Esophagus squamous epithelium (tissue), 4 donors: ENCODE measurements around the gene ST3GAL5.

Experiments used
- CTCF ChIP-seq, 6 experiments: fragments of 450-650 bp in 4 of 6; fragments of 200-600 bp in 2 of 6; sonication (generic) in 2 of 6; IDR thresholded peaks; one replicate each; pipeline ENCODE4 v1.5.1; 2016 to 2019; ENCODE audit warnings: antibody characterized with exemption in 6 of 6, mild to moderate bottlenecking in 4 of 6, moderate library complexity in 4 of 6
- POLR2A ChIP-seq, 4 donors: fragments of 450-650 bp; IDR thresholded peaks; one replicate each; pipeline ENCODE4 v1.6.1; 2017; ENCODE audit warnings: antibody characterized with exemption in 4 of 4, mild to moderate bottlenecking in 4 of 4, moderate library complexity in 3 of 4

- no peak for TF ChIP-seq CTCF (IDR thresholded peaks at IDR 0.05)
- TF ChIP-seq POLR2A (IDR thresholded peaks at IDR 0.05): no peak
These were observed 35.2 kb downstream of the ST3GAL5 start for GRCh38 chr2:85853499-85854165.
